ENCODE measurements around the gene MUC5AC.

DNA sequence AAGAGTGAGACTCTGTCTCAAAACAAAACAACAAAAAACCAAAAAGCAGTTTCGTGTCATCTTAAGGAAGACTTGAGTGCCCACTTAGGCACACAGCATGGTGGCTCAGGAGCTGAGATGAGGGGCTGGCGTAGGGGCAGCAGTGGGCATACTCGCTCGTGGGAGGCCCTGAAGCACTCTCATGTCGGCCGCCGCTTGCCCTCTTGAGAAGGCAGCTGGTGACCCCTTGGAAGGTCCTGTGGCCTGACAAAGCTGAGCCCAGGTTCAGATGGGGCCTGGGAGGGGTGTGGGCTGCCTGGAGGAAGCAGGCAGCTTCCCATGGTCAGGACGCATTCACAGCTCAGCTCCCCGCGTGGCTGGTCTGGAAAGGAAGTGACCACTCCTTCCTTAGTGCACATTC lies 80.1 kb downstream of the MUC5AC start:
- TF ChIP-seq CTCF (IDR thresholded peaks at IDR 0.05; ENCODE audit: low read depth, low read length) (no peak), EZH2phosphoT487 (IDR thresholded peaks at IDR 0.05; ENCODE audit: low read depth) (no peak)
